HG03520 (cell line): ENCODE measurements around the gene SLC6A14.

ENCODE experiments used
- ATAC-seq: cut with Tn5 transposase; IDR thresholded peaks from one replicate; pipeline ENCODE4 v1.9.1; 2021; ENCODE audit warnings: mild to moderate bottlenecking, moderate library complexity; ENCODE audit not compliant: unreplicated experiment

Gene SLC6A14, protein sequence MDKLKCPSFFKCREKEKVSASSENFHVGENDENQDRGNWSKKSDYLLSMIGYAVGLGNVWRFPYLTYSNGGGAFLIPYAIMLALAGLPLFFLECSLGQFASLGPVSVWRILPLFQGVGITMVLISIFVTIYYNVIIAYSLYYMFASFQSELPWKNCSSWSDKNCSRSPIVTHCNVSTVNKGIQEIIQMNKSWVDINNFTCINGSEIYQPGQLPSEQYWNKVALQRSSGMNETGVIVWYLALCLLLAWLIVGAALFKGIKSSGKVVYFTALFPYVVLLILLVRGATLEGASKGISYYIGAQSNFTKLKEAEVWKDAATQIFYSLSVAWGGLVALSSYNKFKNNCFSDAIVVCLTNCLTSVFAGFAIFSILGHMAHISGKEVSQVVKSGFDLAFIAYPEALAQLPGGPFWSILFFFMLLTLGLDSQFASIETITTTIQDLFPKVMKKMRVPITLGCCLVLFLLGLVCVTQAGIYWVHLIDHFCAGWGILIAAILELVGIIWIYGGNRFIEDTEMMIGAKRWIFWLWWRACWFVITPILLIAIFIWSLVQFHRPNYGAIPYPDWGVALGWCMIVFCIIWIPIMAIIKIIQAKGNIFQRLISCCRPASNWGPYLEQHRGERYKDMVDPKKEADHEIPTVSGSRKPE

GRCh38 chrX:116436358-116436816, at the start of gene SLC6A14:
TSS of gene SLC6A14 (plus strand) at chrX:116436606. CDS start at chrX:116436710, 104 bp downstream.
- ATAC-seq, result no peak

- ATAC-seq, result no peak
Observed at GRCh38 chrX:116395752-116396151, 40.7 kb upstream of the SLC6A14 start.

DNA sequence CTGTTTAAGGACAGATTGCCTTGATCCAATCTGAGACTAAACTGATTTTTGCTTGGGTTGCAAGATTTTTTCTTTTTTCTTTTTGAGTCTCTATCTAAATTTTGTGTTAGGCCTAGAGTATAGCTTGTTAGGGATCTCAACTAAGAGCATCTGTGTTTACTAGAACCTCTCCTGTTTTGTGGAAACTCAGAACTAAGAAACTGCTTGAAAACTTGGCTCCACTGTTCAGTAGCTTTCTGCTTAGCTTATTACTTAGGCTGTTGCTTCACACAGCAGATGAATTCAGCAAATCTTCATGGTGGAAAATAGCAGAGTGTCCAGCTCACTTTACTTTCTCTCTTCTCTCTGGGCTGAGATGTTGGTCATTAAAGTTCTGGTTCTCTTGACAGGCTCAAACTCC, 36.7 kb upstream of the SLC6A14 start:
- ATAC-seq, result no peak

DNA sequence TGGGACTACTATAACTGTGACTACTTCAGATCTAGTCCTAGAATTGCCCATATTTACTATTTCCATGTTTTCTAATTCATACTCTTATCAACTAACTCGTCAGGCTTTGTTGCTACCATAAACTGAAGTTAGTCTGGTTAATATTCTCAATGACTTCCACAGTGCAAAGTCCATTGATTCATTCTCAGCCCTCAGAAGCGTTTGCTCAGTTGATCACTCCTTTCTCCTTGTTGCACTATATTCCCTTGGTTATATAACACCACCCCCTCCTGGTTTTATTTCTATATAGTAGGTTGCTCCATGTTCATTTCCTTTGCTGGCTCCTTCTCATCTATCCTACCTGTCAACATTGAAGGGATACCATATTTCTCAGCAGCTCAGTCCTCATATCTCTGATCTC, 27.2 kb upstream of the SLC6A14 start:
- no peak for ATAC-seq

- ATAC-seq, result no peak
Observed at GRCh38 chrX:116413273-116413672, 23.1 kb upstream of the SLC6A14 start.

DNA sequence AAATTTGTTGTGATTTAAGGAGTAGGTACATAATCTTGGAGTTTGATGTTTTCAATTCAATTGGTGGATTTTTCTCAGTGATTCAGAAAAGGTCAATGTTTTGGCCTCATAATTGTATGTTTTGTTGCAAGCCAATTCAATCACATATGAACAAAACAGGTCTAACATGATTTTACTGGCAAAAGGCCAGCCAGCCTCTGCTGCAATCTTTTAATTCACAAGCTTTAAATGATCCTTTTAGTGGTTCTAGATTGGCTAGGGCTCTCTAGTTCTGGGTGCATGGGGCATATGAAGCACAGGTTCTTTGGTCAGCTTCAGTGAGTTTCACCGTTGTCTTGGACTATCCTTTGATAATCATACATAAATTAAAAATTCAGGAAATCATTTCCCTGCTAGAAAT, 19.2 kb upstream of the SLC6A14 start:
- no peak for ATAC-seq

DNA sequence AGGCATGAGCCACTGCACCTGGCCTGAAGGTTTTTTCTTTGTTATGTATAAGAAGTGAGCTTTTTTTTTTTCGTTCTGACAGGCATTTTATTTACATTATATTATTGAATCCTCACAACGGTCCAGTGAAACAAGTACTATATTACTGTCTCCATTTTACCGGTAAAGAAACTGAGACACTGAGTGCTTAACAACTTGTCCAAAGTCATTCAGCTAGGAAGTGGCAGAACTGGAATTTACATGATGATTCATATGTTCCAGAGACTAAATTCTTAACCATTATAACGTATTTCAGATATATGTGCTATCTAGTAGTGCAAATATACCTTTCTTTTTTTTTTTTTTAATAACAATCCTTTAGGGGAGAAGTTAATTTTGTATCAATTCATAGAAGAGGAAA, 18.4 kb upstream of the SLC6A14 start:
- no peak for ATAC-seq

DNA sequence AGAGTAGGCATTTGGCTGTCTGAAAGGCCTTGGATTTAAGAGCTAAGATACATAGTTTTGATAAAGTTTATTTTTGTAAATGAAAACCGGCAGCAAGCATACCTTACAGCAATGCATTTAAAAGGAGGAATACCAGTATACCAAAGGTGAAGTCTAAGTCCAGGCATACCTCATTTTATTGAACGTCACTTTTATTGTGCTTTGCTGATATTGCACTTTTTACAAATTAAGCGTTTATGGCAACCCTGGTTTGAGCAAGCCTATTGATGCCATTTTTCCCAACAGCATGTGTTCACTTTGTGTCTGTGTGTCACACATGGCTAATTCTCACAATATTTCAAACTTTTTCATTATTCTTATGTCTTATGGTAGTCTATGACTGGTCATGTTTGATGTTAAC, 8.4 kb upstream of the SLC6A14 start:
- ATAC-seq, result no peak

DNA sequence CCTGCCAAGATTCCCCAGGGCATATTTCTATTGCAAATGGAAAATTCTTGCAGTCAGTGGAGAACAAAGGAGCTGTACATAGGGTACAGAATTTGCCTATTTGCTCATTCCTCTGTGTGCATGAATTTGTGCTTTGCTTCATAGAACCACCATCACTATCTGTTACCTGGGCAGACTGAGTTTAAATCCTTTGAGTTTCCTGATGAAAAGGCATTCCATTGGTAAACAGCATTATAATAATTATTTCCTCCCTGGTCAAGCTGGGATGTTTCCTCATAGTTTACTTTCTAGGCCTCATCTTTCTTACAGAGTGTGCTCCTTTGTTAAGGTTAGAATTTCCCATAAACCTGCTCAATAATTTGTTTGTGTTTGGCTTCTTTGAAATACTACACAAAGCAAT, 809 bp upstream of the SLC6A14 start:
- ATAC-seq, result no peak

DNA sequence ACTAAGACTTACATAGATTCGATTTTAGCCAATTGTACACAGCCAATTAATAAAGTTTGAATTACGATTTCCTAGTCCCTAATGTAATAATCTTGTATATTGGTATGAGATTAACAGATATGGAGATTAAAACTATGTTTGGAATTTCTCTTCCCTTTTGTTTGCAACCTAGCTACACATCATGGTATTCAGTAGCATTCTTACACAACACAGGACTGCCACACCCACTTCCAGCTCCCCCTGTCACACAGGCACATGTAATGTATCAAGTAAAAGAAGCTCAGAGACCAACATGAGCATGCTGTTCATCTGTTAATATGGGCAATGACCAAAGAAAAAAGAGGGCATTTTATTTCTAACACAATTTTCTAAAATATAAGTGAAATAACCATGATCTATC, 12.8 kb downstream of the SLC6A14 start:
- ATAC-seq, result no peak

GRCh38 chrX:116462822-116463221, 26.4 kb downstream of the SLC6A14 start, which contains the start of gene CT83:
TSS of gene CT83 (minus strand) at chrX:116462976. CDS start at chrX:116462856, 120 bp downstream.
- ATAC-seq, result no peak

- no peak for ATAC-seq
Observed at GRCh38 chrX:116480059-116480458, 43.7 kb downstream of the SLC6A14 start.

GRCh38 chrX:116490104-116490503, 53.7 kb downstream of the SLC6A14 start:
- ATAC-seq, result no peak

DNA sequence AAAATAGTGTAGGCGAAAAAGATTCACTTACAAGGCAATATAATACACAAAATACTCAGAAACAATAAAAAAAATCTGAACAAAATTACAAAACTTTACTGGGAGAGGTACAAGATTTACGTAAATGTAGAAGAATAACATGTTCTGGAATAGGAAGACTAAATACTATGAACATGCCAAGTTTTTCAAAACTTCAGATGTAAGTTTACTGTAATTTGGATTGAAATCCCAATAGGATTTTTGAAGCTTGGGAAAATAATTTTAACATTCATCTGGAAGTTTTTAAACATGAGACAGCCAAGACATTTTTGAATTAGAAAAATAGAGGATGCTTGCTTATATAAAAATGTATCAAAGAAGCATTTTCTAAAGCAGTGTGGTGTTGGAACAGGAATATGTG, 56.9 kb downstream of the SLC6A14 start:
- no peak for ATAC-seq

- no peak for ATAC-seq
Observed at GRCh38 chrX:116499780-116500179, 63.4 kb downstream of the SLC6A14 start.
